HL-60/S4 (cell line): ENCODE data around the gene ABCC1.

Experiments used
- in situ Hi-C: fragments of 300-500 bp; cut with MboI; formaldehyde crosslinking; loops from 2 replicates; pipeline ENCODE4 v1.14.3; 2022; ENCODE audit warnings: low sequenced_read_pairs

ABCC1 gene

DNA sequence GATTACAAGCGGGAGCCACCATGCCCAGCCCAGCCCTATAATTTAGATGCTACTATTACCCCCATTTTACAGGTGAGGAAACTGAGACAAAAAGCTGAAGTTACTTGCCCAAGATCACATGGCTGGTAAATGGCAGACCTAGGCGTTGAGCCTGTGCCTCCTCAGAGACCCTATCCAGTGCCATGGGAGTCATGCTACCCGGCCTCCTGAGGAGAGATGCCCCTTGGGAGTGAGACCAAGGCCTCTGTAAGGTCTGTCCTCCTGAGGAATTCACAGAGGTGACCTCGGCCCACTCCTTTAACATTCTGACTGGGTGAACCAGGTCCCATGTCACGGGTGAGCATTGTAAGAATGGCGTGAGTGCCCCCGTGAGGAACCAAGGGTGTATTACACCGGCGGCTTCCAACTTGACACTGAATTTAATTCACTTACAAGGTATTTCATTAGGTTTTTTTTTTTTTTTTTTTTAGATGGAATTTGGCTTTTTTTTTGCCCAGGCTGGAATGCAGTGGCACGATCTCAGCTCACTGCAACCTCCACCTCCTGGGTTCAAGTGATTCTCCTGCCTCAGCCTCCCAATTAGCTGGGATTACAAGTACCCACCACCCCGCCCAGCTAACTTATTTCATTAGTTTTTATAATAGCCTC, 178.2 kb downstream of the ABCC1 start:
- in situ Hi-C loops = loop anchor here (25.0 kb wide), 1 partner anchor 365 kb away; no protein-coding TSS in a partner anchor

GRCh38 chr16:16131204-16131603, 181.8 kb downstream of the ABCC1 start:
- in situ Hi-C loops = loop anchor here (25.0 kb wide), 1 partner anchor 369 kb away; no protein-coding TSS in a partner anchor

DNA sequence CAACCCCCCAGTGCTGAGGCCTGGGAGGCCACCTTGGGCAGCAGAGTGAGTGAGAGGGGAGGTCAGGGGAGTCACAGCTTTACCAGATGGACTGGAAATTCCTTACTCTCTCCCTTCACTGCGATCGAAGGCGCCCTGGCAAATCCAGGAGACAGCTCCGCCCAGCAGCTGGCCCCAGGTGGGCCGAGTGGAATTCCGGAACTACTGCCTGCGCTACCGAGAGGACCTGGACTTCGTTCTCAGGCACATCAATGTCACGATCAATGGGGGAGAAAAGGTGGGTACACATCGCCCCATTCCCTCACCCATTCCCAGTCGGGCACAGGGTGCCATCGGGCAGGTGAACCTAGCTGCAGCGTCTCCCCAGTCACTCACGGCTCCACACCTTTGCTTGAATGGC, 182.2 kb downstream of the ABCC1 start:
- in situ Hi-C loops = loop anchor here (25.0 kb wide), 1 partner anchor 369 kb away; no protein-coding TSS in a partner anchor

DNA sequence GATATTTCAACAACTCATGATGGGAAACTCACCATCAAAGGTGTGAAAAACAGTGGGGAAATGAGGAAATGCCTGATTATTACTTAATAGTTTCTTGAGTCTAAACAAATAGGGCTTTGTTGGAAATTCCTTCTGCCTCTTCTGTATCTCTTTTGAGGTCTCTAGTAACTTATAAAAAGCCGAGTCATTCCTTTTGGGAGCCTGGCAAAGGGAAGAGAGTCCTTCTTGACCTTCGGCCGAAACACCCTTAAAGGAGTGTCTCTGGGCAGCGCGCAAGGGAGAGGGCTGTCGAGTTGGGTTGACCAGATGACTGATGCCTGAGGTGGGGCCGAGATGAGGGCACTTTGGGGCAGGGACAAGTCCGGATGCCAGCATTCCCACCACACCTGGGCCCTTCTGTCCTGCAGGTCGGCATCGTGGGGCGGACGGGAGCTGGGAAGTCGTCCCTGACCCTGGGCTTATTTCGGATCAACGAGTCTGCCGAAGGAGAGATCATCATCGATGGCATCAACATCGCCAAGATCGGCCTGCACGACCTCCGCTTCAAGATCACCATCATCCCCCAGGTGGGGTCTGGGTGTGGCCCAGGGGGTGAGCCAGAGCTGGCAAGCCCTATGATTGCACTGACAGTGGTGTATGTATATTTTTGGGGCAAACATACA, 184.7 kb downstream of the ABCC1 start:
- in situ Hi-C loops = loop anchor here (25.0 kb wide), 1 partner anchor 372 kb away; no protein-coding TSS in a partner anchor

- in situ Hi-C loops = loop anchor here (25.0 kb wide), 1 partner anchor 374 kb away; no protein-coding TSS in a partner anchor
These were observed 187.2 kb downstream of the ABCC1 start for GRCh38 chr16:16136588-16136987.

GRCh38 chr16:16137110-16137509, 187.7 kb downstream of the ABCC1 start:
- in situ Hi-C loops = loop anchor here (25.0 kb wide), 1 partner anchor 375 kb away; no protein-coding TSS in a partner anchor

- in situ Hi-C loops = loop anchor here (25.0 kb wide), 1 partner anchor 376 kb away; no protein-coding TSS in a partner anchor
These were observed 188.7 kb downstream of the ABCC1 start for GRCh38 chr16:16138034-16138635.

DNA sequence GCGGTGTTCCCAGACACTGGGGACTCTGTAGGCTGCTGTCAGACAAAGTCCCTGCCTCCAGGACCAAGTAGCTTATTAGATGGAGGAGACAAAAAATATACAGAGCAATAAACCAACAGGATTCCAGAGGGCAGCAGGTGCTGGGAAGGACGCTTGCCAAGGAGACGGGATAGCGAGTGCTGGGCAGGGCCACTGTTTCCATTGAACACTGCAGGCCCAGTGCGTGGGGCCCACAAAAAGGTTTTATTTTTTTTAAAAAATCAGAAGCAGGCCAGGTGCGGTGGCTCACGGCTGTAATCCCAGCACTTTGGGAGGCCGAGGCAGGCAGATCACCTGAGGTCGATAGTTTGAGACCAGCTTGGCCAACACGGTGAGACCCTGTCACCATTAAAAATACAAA, 189.6 kb downstream of the ABCC1 start:
- in situ Hi-C loops = loop anchor here (25.0 kb wide), 1 partner anchor 377 kb away; no protein-coding TSS in a partner anchor

GRCh38 chr16:16139806-16140205, 190.4 kb downstream of the ABCC1 start:
- in situ Hi-C loops = loop anchor here (25.0 kb wide), 1 partner anchor 378 kb away; no protein-coding TSS in a partner anchor

GRCh38 chr16:16140537-16140936, 191.1 kb downstream of the ABCC1 start:
- in situ Hi-C loops = loop anchor here (25.0 kb wide), 1 partner anchor 378 kb away; no protein-coding TSS in a partner anchor

DNA sequence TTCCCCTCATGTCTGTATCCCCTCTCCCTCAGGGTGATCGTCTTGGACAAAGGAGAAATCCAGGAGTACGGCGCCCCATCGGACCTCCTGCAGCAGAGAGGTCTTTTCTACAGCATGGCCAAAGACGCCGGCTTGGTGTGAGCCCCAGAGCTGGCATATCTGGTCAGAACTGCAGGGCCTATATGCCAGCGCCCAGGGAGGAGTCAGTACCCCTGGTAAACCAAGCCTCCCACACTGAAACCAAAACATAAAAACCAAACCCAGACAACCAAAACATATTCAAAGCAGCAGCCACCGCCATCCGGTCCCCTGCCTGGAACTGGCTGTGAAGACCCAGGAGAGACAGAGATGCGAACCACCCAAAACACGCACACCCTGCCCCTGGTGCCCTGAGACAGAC, 191.7 kb downstream of the ABCC1 start:
- in situ Hi-C loops = loop anchor here (25.0 kb wide), 1 partner anchor 379 kb away; no protein-coding TSS in a partner anchor

DNA sequence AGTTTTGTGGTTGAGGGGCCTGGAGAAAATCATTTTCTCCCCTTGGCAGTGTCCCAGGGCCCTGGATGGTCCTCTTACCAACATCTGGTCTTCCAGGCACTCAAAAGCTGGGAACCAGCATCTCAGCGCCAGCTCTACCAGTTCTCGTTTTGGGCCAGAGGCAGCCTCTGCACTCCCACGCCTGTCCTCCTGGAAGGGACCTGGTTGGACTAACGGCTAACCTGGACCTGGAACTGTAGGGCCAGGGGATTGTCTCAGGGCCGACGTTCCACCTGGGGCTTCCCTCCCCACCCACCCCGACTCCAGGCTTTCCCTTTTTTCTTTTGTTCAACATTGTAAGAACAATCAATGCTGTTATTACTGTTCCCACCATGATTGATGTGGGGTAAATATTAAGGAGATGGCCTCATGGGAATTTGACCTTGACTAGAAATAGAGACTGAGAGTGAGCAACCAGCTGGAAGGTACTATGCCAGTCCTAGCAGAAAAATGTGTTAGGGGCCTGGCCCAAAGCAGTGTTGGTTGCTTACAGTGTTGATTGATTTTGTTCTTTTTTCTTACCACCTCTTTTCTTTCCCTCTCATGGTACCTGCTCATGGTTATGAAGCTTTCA, 192.5 kb downstream of the ABCC1 start:
- in situ Hi-C loops = loop anchor here (25.0 kb wide), 1 partner anchor 380 kb away; no protein-coding TSS in a partner anchor

DNA sequence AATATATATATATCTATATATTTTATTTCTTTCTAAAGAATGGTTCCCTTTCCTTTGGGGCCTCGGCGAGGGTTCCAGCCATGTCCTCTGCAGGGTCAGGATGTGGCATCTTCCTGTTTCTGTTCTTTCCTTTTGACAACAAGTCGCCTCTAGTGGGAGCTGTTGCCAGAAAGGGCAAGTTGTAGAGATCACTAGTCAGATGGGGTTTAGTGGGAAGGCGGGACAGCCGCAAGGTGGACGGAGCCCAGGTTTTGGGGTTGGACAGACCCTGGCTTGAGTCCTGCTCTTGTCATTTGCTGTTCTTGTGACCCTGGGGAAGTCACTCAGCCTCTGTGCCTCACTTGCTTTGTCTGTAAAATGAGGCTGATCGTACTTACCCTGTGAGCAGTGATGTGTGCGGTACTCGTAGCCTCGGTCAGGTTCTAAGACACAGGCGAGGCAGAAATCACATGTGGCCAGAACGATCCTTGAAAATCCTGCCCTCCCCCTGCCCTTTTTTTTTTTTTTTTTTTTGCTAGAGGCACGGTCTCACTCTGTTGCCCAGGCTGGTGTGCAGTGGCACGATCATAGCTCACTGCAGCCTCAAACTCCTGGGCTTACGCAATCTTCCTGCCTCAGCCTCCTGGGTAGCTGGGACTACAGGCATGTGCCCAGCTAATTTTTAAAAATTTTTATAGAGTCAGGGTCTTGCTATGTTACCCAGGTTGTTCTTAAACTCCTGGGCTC, 193.8 kb downstream of the ABCC1 start:
- in situ Hi-C loops = loop anchor here (25.0 kb wide), 1 partner anchor 381 kb away; no protein-coding TSS in a partner anchor

DNA sequence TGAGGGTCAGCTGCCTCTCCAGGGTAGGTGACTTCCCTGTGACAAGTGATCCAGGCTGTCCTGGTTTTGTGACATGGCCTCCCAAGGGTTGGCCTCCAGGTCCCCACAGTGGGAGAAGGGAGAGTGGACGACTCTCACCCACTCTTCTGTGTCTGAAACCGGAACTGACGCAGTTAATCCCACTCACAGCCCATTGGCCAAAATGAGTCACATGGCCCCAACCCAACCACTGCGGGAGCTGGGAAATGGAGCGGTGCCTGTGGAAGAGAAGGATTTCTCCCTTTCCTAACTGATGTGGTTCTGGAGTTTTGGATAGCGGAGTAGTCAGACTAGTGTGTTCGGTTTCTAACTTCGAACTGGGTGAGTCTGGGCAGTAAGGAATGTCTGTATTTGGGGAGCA, 194.5 kb downstream of the ABCC1 start:
- in situ Hi-C loops = loop anchor here (25.0 kb wide), 1 partner anchor 382 kb away; no protein-coding TSS in a partner anchor

DNA sequence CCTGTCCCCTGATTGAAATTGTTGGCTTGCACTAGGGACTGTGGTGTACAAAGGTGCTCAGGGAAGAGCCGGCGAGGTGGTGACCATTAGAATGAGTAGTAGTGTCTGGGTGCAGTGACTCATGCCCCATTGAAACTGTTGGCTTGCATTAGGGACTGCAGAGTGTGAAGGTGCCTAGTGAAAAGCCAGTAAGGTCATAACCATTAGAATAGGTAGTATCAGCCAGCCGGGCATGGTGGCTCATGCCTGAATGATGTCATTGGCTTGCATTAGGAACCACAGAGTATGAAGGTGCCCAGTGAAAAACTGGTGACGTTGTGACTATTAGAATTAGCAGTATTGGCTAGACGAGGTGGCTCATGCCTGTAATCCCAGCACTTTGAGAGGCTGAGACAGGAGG, 195.0 kb downstream of the ABCC1 start:
- in situ Hi-C loops = loop anchor here (25.0 kb wide), 1 partner anchor 382 kb away; no protein-coding TSS in a partner anchor

GRCh38 chr16:16145286-16145685, 195.9 kb downstream of the ABCC1 start:
- in situ Hi-C loops = loop anchor here (25.0 kb wide), 1 partner anchor 383 kb away; no protein-coding TSS in a partner anchor

DNA sequence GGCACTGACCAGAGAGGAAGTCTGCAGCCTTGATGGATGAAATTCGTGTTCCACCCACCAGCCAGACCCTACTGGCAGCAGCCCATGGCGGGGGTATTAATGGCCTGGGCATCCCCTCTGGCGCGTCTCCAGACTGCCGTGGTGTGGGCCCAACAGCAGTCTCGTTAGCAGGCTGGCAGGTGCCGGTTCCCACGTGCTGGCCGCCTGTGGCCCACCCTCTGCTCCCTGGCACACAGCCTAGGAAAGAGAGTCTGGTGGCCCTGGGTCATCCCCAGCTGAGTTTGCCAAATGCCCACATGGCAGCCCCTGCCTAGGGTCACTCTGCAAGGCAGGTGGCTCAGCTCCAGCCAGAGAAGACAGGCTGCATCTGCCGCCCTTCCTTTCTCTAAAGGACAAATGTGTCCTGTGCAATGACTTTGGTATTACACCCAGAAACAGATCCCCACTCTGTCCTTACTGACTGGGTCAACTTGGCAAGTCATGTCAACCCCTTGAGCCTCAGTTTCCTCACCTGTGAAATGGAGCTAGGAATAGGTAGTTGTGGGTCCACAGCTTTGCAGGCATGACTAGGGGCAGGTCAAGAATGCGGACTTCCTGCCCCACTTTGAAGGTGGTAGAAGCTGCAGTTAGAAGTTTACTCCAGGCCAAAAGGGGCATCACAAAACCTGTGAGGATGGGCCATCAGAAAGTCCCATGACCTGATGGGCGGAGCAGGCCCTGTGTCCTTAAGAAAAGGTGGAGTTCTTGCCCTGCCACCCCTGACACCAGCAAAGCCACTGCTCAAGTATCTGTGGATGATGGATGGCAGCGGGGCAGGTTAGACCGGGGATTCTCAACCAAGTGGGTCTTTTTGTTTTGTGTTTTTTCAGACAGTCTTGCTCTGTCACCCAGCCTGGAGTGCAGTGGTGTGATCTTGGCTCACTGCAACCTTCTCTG, 197.2 kb downstream of the ABCC1 start:
- in situ Hi-C loops = loop anchor here (25.0 kb wide), 1 partner anchor 384 kb away; no protein-coding TSS in a partner anchor

DNA sequence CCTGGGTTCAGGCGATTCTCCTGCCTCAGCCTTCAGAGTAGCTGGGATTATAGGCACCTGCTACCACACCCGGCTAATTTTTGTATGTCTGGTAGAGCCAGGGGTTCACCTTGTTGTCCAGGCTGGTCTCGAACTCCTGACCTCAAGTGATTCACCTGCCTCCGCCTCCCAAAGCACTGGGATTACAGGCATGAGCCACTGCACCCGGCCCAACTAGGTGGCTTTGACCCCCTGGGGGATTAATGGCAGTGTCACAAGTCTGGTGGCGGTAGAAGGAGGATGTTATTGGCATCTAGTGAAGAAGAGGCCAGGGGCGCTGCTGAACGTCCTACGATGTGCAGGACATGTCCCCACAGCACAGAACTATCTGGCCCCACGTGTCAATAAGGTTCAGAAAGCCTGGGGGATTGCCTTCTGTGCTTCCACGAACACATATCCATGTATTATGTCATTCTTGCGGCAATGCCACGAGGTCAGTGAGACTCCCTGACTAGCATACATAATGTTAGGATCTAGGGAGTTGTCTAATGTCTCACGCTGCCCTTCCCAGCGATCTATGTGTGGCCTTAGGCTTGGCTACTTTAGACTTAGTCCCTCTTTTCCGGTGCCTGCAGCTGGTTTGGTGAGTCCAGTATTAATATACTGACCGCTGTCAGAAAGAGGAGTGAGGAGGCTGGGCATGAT, 198.0 kb downstream of the ABCC1 start:
- in situ Hi-C loops = loop anchor here (25.0 kb wide), 1 partner anchor 385 kb away; no protein-coding TSS in a partner anchor
